HEK293 (cell line): ENCODE results near the gene ITGB5.

Experiments used
- CTCF ChIA-PET: fragments of 350-600 bp; formaldehyde crosslinking; extraction: SDS; loops from one replicate; lab custom pipeline; 2021; ENCODE audit warnings: antibody characterized with exemption; lab: Yijun Ruan, JAX
- POLR2A ChIA-PET: fragments of 300-600 bp; formaldehyde crosslinking; extraction: SDS; loops from one replicate; lab custom pipeline; 2020; ENCODE audit warnings: antibody characterized with exemption, inconsistent platforms; lab: Yijun Ruan, JAX
- H3K27ac ChIP-seq: fragments of 200-500 bp; sonication (Bioruptor generic); 2 replicates; pipeline ENCODE4 v1.5.1; 2014; ENCODE audit warnings: low read depth, low read length, control low read depth, inconsistent platforms; ENCODE audit errors: extremely low read depth
- H3K36me3 ChIP-seq, 2 experiments: fragments of 200-500 bp in 1 of 2; sonication (Bioruptor generic) in 1 of 2; 1 replicate in 1 of 2; 2 replicates in 1 of 2; pipeline ENCODE4 v1.5.1; 2014 to 2017; ENCODE audit warnings: inconsistent platforms in 2 of 2, low read length in 2 of 2; ENCODE audit not compliant: control insufficient read depth in 2 of 2, insufficient read depth in 1 of 2
- H3K4me1 ChIP-seq: fragments of 200-500 bp; sonication (Bioruptor generic); 2 replicates; pipeline ENCODE4 v1.5.1; 2014; ENCODE audit warnings: mild to moderate bottlenecking, low read length, inconsistent platforms; ENCODE audit not compliant: control insufficient read depth, insufficient read depth
- H3K4me3 ChIP-seq: 2 replicates; pipeline ENCODE4 v1.5.1; 2011; ENCODE audit warnings: low read depth, mild to moderate bottlenecking, control low read depth, low read length, moderate library complexity
- H3K9me3 ChIP-seq: fragments of 200-500 bp; sonication (Bioruptor generic); 2 replicates; pipeline ENCODE4 v1.5.1; 2014; ENCODE audit warnings: low read depth, low read length, inconsistent platforms; ENCODE audit not compliant: control insufficient read depth, insufficient read depth
- BCL6B ChIP-seq: fragments of 450-650 bp; formaldehyde crosslinking; IDR thresholded peaks from 2 replicates; pipeline ENCODE4 v1.5.1; 2017; ENCODE audit warnings: missing biosample characterization, missing genetic modification characterization
- HIC1 ChIP-seq: fragments of 450-650 bp; formaldehyde crosslinking; IDR thresholded peaks from 2 replicates; pipeline ENCODE4 v1.5.1; 2016; ENCODE audit warnings: missing biosample characterization, missing genetic modification characterization
- MZF1 ChIP-seq: fragments of 450-650 bp; formaldehyde crosslinking; IDR thresholded peaks from 2 replicates; pipeline ENCODE4 v1.5.1; 2017; ENCODE audit warnings: missing biosample characterization, missing genetic modification characterization, borderline replicate concordance
- OVOL3 ChIP-seq: fragments of 450-650 bp; formaldehyde crosslinking; IDR thresholded peaks from 2 replicates; pipeline ENCODE4 v1.5.1; 2016; ENCODE audit warnings: missing biosample characterization, missing genetic modification characterization
- PRDM10 ChIP-seq: fragments of 450-650 bp; formaldehyde crosslinking; IDR thresholded peaks from 2 replicates; pipeline ENCODE4 v1.5.1; 2016; ENCODE audit warnings: missing biosample characterization, missing genetic modification characterization
- PRDM4 ChIP-seq: fragments of 450-650 bp; formaldehyde crosslinking; IDR thresholded peaks from 2 replicates; pipeline ENCODE4 v1.5.1; 2017; ENCODE audit warnings: missing biosample characterization, missing genetic modification characterization
- ZNF133 ChIP-seq: fragments of 450-650 bp; formaldehyde crosslinking; IDR thresholded peaks from 2 replicates; pipeline ENCODE4 v1.5.1; 2016; ENCODE audit warnings: missing biosample characterization, missing genetic modification characterization
- ZNF155 ChIP-seq: fragments of 450-650 bp; formaldehyde crosslinking; IDR thresholded peaks from 2 replicates; pipeline ENCODE4 v1.5.1; 2016; ENCODE audit warnings: missing biosample characterization, missing genetic modification characterization
- ZNF174 ChIP-seq: fragments of 450-650 bp; formaldehyde crosslinking; IDR thresholded peaks from 2 replicates; pipeline ENCODE4 v1.5.0; 2017; ENCODE audit warnings: missing biosample characterization, mild to moderate bottlenecking, missing genetic modification characterization
- ZNF24 ChIP-seq: fragments of 450-650 bp; formaldehyde crosslinking; IDR thresholded peaks from 2 replicates; pipeline ENCODE4 v1.5.1; 2016; ENCODE audit warnings: missing biosample characterization, missing genetic modification characterization
- ZNF248 ChIP-seq: fragments of 450-650 bp; formaldehyde crosslinking; IDR thresholded peaks from 2 replicates; pipeline ENCODE4 v1.5.1; 2017; ENCODE audit warnings: missing biosample characterization, missing genetic modification characterization
- ZNF37A ChIP-seq: fragments of 450-650 bp; IDR thresholded peaks from 2 replicates; pipeline ENCODE4 v1.5.1; 2018; ENCODE audit warnings: missing biosample characterization, missing genetic modification characterization
- ZNF404 ChIP-seq: fragments of 450-650 bp; formaldehyde crosslinking; IDR thresholded peaks from 2 replicates; pipeline ENCODE4 v1.5.1; 2017; ENCODE audit warnings: missing biosample characterization, missing genetic modification characterization
- ZNF449 ChIP-seq: fragments of 450-650 bp; formaldehyde crosslinking; IDR thresholded peaks from 2 replicates; pipeline ENCODE4 v1.5.1; 2017; ENCODE audit warnings: missing biosample characterization, mild to moderate bottlenecking, missing genetic modification characterization, moderate library complexity
- ZNF510 ChIP-seq: fragments of 450-650 bp; formaldehyde crosslinking; IDR thresholded peaks from 2 replicates; pipeline ENCODE4 v1.5.1; 2018; ENCODE audit warnings: mild to moderate bottlenecking, missing genetic modification characterization, missing biosample characterization; ENCODE audit not compliant: insufficient replicate concordance
- ZNF580 ChIP-seq: fragments of 450-650 bp; formaldehyde crosslinking; IDR thresholded peaks from 2 replicates; pipeline ENCODE4 v1.5.1; 2016; ENCODE audit warnings: missing biosample characterization, missing genetic modification characterization
- ZNF677 ChIP-seq: fragments of 450-650 bp; IDR thresholded peaks from 2 replicates; pipeline ENCODE4 v1.5.0; 2018; ENCODE audit warnings: missing biosample characterization, mild to moderate bottlenecking, missing genetic modification characterization, moderate library complexity
- ZNF707 ChIP-seq: fragments of 450-650 bp; formaldehyde crosslinking; IDR thresholded peaks from 2 replicates; pipeline ENCODE4 v1.5.1; 2016; ENCODE audit warnings: missing biosample characterization, missing genetic modification characterization
- ZSCAN30 ChIP-seq: fragments of 450-650 bp; IDR thresholded peaks from 2 replicates; pipeline ENCODE4 v1.5.1; 2018; ENCODE audit warnings: missing biosample characterization, mild to moderate bottlenecking, missing genetic modification characterization, moderate library complexity

The ITGB5 gene

GRCh38 chr3:124776856-124777255, 110.3 kb downstream of the ITGB5 start:
- Histone ChIP-seq H3K9me3 (no peaks in the 10 kb centered on the region), H3K27ac (no peak overlapping the region), H3K36me3 (peaks cover 0 to 10% of the 10 kb centered on the region in 2 experiments; a peak in 1 of 3 replicates), H3K4me3 (no peak overlapping the region)
- CTCF ChIA-PET = no interaction called here
- TF ChIP-seq ZNF24 (tag by site-specific recombination) (no peak), ZNF580 (tag by site-specific recombination) (no peak), ZNF155 (no peak), ZNF404 (tag by site-specific recombination) (no peak), ZNF510 (no peak), ZSCAN30 (no peak), ZNF133 (no peak), PRDM4 (tag by site-specific recombination) (no peak), HIC1 (tag by site-specific recombination) (no peak), PRDM10 (tag by site-specific recombination) (no peak), ZNF174 (tag by site-specific recombination) (no peak)
- TF ChIP-seq, all 188 proteins: peak for 0
- POLR2A ChIA-PET = no interaction called here
- H3K4me1 ChIP-seq = peaks cover 11% of the 10 kb centered on the region; the same call in 1 of the 2 replicates

GRCh38 chr3:124775877-124776276, 111.3 kb downstream of the ITGB5 start:
- no peak for TF ChIP-seq ZNF449 (tag by site-specific recombination)
- no peak for TF ChIP-seq MZF1
- no peak for TF ChIP-seq ZNF677 (tag by site-specific recombination)
- no peak for TF ChIP-seq HIC1 (tag by site-specific recombination)
- no peak for TF ChIP-seq BCL6B
- no peak for TF ChIP-seq ZNF248 (tag by site-specific recombination)
- no peak for TF ChIP-seq OVOL3
- TF ChIP-seq ZNF707 (tag by site-specific recombination) = no peak
- TF ChIP-seq ZNF37A (tag by site-specific recombination) = no peak
- Histone ChIP-seq H3K4me1 (peaks cover 13% of the 10 kb centered on the region; the same call in 1 of the 2 replicates), H3K27ac (no peak overlapping the region), H3K36me3 (peaks cover 0 to 10% of the 10 kb centered on the region in 2 experiments; a peak in 1 of 3 replicates), H3K4me3 (no peak overlapping the region), H3K9me3 (no peaks in the 10 kb centered on the region)
- CTCF ChIA-PET = no interaction called here
- POLR2A ChIA-PET = no interaction called here
